NCI-H1930 (cell line): ENCODE data around the gene SAMD10.
"Not testable (repeated sequence)": the region's sequence is repeated elsewhere in the genome, so short reads cannot be mapped to it uniquely, and the experiment has no call there.

Experiments
- DNase-seq, 2 experiments: peaks; one replicate each; lab custom pipeline; 2025; lab: John Stamatoyannopoulos, UW

SAMD10 gene

DNA sequence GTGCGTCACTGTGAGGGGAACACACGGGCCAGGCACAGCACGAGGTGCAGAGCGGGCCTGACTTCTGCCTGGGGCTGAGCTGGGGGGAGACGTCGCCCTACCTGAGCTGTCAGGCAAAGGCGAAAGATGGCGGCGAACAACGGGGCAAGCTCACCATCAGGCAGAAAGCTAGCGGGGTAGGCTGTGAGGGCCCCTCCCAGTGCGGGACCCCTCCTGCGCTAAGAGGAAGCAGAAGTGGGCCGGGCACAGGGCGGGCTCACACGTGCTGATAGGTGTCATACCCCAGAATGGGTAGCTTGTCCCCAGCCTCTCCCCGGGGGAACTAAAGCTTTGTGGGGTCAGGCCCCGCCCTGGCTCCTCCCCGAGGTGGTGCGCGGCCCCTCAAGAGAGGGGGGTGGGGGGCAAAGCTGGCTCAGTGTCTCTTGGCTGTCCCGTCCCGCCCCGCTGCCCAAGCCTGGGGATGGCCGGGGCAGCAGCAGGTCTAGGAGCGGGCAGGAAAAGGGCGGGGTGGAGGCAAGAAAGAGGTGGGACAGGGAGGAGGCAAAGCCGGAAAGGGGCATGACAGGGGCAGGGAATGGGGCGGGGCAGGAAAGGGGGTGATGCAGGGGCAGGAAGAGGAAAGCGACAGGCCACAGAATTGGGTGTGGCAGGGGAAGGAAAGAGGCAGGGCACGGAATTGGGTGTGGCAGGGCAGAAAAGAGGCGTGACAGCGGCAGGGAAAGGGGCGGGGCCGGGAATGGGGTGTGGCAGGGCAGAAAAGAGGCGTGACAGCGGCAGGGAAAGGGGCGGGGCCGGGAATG lies 38.0 kb downstream of the SAMD10 start:
- no peak for DNase-seq

DNA sequence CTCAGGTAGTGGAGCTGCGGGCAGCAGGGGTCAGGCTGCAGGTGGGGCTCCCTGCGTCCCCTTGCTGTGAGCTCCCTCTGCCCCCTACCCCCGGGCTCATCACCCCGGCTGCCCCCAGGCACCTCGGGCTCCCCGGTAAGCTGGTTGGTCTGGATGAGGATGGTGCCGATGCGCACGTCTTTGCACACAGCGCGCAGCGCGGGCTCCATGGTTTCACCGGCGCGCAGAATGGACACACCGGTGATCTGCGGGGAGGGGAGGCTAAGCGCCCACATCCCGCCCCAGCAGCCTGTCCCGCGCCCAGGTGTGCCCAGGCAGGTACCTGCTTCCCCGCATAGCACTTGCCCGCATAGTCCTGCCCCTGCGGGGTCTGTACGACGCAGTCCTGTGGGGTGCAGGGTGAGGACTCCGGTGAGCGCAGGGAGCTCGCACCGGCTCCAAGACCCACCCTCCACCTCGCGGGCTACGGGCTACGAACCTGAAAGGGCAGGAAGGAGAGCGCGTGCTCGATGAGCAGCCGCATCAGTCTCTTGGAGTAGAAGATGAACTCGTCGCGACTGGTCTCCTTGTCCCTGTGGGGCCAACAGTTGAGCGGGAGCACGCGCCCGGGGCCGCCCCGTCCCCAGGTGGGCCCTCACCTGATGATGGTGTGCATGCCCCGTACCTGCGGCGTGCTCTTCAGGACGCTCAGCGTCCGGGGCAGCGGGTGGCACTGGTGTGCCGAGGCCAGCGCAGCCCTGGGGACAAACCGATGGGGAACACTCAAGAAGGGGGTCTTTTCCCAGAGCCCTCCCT lies 38.8 kb downstream of the SAMD10 start:
- DNase-seq: no peak

DNA sequence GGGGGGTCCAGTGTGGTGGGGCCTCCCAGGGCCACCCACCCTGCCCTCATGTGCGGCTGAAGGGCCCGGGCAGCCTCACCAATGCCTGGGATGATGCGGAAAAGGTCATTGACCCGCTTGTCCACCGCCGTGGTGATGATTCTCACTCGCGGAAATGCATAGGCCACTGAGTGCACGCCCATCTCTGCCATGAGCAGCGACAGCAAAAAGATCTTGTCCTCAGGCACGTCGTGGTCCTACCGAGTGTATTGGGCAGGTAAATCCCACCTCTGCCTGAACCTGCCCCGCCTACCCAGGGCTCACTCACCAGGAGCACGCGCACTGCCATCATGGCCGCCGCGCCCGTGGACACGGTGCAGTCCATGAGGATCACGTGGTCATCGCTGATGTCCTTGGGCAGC lies 39.4 kb downstream of the SAMD10 start:
- no peak for DNase-seq

DNA sequence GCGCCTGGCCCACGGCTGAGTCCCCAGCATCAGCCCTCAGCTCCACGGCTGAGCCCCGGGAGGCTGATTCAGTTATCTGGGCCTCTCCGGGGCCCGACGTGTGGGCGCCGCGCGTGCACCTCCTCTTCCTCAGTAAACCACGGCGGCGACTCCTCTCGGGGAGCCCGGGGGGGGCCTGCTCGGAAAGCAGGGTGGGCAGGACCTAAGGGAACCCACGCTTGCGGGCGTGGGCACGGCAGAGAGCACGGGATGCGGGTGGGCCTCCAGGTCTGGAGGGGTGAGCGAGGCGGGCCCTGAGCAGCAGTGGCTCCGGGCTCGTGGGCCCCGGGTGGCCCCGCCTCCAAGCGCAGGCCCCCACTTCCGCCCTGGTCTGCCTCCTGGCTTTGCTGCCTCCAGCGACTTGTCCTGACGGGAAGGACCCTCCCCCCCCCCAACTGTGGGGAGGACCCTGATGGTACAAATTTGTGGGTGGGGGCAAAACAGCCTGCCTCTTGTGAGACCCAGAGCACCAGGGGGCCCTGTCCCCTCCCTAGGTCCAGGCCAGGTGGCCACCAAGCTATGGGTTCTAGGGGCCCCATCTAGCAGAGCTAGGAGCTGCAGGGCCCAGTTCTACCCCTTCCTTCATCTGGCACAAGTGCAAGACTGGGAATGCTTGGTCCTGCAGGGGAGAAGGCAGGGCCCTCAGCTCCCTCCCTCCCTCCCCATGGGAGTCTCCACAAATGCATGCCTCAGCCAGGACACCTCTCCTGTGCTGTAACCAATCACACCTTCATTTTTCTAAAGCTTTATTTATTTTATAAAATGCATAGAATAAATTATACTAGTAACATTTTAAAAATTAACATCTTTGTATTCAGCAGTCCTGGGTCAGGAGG lies 40.1 kb downstream of the SAMD10 start:
- DNase-seq: no peak

DNA sequence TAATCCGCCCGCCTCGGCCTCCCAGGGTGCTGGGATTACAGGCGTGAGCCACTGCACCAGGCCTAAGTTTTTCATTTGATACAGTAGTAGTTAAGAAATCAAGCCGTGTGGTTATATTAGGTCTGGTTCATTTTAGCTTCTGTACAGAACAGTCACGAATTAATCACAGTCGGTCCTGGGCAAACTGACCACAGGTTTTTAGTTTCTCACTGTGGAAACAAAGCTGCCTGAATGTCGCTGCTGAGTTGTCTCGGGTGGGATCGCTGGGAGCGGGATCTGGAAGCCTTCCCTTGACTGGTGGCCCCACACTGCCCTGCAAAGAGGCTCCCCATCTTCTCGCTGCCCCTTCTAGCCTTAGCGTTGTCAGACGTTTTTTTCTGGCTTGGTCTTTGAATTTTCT lies 41.8 kb downstream of the SAMD10 start:
- no peak for DNase-seq

DNA sequence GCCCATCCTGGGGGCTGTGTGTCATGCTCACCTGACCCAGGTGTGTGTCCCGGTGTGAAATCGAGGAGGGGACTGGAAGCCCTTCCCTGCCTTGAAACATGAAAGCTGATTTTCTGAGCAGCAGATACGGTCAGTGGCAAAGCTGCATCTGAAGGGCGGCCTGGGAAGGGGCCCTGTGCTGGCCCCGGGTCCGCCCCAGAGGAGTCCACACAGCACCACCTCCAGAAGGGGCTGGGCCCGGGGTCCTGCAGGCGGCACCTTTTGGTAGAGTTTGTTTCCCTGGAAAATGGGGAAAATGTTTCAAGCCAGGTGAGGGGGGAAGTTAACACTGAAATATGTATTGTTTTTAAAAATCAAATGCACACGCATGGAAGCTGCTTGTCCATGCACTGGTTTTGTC lies 44.0 kb downstream of the SAMD10 start:
- no peak for DNase-seq

DNA sequence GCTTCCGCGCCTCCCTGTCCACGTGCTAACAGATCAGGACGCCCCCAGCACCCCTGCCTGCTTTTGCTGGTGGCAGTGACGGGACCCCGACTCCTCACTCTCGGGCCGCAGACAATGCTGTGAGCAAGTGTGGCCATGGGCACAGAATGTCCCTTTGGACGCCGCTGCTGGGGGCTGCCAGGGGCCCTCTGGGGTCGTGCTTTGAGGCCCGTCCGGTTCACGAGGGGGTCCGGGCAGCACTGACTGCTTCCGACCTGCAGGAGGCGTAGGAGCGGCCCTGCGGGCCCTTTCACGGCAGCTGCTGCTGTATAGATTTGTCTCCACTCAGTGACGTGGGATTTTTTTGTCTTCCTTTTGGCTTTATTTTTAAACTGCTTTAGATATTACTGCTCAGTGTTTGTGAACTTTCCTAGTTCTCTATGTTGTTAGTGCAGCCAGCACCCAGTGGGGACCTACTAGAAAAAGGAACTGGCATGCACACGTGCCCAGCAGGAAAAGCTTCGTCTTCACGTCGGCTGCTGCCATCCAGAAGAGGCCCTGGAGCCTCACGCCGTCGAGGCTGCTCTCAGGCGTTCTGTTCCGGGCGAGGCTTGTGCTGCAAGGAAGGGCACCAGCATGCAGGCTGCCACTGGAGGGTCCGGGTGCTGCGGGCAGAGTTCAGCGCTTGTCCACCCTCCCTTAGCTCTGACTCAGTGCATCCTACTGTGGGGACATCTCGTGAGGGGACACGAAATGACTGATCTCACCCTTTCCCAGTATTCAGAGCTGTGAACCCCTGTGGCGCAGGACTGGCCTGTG lies 45.0 kb downstream of the SAMD10 start:
- no peak for DNase-seq

DNA sequence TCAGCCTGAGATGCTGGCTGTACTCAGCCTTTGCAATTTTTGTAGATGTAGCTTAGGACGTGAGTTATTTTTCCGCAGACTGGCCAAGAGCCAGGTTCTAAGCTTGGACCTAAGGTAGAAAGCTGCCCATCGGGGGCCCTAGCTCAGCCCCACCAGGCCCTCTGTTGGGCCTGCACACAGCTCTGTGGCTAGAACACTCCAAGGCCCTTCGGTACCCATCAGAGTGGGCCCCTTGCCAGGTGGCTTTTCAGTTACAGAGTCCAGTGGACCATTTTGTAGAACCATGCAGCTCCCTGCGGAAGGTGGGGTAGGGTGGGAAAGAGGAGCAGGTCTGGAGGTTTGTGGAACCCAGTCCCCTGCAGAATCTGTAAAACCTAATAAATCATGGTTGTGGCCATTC lies 45.8 kb downstream of the SAMD10 start:
- DNase-seq: no peak

DNA sequence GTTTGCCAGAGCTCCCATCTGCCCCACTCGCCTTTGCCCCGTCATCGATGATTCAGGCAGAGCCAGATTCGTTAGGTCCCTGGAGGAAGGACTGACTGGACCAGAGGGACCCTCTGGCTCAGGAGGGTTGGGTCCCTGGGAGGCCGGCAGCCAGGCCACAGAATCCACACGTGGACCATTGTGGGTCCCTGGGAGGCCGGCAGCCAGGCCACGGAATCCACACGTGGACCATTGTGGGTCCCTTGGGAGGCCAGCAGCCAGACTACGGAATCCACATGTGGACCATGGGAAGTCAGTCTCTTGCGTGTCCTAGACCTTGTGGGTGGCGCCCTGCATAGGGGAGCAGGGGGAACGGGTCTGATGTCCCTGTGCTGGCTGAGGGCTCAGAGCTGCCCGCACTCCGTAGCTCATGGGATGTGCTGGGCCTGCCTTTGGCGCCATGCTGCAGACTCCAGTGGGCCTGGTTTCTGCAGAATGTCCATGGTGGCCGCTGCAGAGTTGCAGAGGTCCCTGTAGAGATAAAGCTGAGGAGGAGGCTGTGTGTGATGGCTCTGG lies 46.8 kb downstream of the SAMD10 start:
- no peak for DNase-seq

DNA sequence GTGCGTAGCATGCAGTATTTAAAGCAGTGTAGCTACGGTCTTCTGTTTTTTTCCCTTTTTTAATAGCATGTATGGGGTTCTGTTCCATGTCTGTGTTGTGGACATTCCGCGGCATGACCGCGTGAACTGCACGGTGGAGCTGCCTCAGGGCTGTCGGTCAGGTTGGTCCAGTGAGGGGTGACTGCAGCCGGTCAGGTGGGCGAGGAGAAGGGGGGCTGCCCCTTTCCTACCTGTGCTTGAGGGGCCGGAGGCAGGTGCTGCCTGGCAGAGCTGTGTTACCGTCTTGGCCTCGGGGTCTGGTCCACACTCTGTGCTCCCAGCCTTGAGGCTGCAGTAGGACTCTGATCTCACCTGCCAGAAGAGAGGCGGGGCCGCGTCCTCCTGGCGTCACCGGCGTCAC lies 47.7 kb downstream of the SAMD10 start:
- no peak for DNase-seq

DNA sequence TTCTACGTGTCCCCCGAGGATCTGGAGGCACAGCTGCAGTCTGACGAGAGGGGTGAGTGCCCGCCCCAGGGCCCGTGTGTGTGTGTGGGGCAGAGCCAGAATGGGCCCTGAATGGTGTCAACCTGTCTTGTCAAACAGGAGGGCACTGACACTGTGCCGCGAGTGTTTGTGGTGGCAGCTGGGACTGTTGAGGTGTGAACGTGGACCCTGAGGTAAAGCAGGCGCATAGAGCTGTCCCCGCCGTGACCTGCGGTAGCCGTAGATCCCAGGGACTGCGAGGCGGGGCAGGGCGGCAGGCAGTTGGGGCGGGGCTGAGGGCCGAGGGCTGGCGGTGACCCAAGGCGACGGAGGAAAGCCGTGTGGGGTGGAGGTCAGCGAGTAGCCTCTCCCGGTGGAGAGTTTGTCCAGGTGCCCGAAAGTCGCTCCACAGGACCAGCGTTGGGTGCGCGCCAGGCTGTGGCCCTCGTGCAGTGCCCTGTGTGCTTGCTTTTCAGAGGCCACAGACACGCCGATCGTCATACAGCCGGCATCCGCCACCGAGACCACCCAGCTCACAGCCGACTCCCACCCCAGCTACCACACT lies 48.4 kb downstream of the SAMD10 start:
- no peak for DNase-seq

DNA sequence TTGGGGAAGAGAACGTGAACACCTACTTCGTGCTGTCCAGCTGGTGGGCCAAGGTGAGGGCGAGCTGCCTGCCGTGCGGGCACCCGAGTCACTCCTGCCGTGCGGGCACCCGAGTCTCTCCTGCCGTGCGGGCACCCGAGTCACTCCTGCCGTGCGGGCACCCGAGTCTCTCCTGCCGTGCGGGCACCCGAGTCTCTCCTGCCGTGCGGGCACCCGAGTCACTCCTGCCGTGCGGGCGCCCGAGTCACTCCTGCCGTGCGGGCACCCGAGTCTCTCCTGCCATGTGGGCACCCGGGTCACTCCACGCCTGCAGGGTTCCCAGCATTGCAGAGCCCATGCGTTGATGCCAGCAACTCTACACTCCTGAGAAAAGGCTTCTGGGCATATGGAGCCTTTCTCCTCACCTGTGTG lies 50.0 kb downstream of the SAMD10 start:
- not testable (repeated sequence) for DNase-seq

DNA sequence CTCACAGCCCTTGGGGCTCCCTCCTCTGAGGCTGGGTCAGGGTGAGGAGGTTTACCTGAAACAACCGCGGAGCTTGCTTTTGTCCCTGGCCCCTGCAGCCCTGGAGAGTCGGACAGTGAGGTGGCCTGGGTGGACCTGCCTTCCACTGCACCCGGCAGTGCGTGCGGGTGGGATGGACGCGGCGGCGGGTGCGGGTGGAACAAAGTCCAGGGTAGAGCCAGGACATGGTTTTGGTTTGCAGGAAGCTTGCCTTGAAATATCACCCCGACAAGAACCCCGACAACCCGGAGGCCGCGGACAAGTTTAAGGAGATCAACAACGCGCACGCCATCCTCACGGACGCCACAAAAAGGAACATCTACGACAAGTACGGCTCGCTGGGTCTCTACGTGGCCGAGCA lies 50.4 kb downstream of the SAMD10 start:
- no peak for DNase-seq

DNA sequence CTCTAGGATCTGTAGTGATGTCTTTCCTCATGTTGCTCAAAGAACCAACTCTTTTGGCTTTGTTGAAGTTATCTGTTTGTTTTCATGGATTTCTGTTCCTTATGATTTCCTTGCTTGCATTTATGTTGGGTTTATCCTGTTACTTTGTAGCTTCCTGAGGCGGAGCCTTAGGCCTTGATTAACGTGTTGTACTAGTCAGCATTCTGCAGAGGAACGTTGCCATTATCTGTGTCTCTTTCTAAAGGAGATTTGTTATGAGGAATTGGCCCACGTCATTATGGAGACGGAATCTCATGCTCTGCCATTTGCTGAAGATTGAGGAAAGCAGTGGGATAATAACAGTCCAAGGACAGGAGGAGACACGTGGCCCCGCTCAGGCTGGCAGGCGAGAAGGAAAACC lies 53.1 kb downstream of the SAMD10 start:
- no peak for DNase-seq

DNA sequence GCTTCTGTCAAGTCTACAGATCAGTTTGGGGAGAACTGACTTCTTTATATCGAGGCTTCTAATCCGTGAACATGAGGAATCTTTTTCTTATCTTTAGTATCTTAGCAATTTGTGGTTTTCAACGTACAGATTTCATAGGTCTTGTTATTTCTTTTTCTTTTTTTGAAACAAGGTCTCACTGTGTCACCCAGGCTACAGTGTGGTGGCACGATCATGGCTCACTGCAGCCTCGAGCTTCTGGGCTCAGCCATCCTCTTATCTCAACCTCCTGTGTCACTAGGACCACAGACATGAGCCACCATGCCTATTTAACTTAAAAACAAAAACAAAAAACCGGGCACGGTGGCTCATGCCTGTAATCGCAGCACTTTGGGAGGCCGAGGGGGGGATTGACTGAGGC lies 55.2 kb downstream of the SAMD10 start:
- no peak for DNase-seq
